HG03432 (cell line): ENCODE measurements around the gene KCTD17.

Source experiments
- ATAC-seq: cut with Tn5 transposase; IDR thresholded peaks from one replicate; pipeline ENCODE4 v1.9.1; 2021; ENCODE audit warnings: mild to moderate bottlenecking, moderate library complexity; ENCODE audit not compliant: unreplicated experiment

KCTD17 gene

DNA sequence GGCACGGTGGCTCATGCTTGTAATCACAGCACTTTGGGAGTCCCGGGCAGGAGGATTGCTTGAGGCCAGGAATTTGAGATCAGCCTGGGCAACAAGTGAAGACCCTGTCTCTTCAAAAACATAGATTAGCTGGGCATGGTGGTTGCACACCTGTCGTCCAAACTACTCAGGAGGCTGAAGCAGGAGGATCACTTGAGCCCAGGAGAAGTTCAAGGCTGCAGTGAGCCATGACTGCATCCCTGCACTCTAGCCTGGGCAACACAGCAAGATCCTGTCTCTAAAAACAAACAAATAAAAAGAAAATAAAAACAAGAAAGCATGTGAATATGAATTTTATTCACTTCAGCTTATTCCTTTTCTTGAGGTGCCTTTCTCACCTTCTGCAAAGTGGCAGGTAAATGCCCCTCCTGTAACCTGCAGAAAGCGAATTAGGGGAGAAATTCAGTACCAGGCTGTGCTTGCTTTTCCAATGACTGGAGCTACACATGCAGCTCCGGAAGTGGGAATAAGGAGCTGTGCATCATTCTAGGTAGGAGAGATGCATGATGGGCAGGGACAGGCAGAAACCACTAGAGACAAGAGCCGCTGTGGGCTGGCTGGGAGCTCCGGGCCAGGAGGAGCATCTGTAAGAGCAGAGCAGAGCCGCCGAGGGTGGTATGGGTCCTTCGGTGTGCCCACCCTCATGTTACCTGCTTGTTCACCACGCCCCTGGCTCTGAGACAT, 14.7 kb upstream of the KCTD17 start:
- ATAC-seq, result no peak

- no peak for ATAC-seq
These were observed 13.9 kb upstream of the KCTD17 start for GRCh38 chr22:37037669-37038068.

- ATAC-seq, result no peak
These were observed 12.1 kb upstream of the KCTD17 start for GRCh38 chr22:37039466-37039865.

- ATAC-seq, result no peak
These were observed 8.2 kb upstream of the KCTD17 start for GRCh38 chr22:37043209-37043827.

- peak; percentile 58 for ATAC-seq
These were observed 7.6 kb upstream of the KCTD17 start for GRCh38 chr22:37043828-37044538.

DNA sequence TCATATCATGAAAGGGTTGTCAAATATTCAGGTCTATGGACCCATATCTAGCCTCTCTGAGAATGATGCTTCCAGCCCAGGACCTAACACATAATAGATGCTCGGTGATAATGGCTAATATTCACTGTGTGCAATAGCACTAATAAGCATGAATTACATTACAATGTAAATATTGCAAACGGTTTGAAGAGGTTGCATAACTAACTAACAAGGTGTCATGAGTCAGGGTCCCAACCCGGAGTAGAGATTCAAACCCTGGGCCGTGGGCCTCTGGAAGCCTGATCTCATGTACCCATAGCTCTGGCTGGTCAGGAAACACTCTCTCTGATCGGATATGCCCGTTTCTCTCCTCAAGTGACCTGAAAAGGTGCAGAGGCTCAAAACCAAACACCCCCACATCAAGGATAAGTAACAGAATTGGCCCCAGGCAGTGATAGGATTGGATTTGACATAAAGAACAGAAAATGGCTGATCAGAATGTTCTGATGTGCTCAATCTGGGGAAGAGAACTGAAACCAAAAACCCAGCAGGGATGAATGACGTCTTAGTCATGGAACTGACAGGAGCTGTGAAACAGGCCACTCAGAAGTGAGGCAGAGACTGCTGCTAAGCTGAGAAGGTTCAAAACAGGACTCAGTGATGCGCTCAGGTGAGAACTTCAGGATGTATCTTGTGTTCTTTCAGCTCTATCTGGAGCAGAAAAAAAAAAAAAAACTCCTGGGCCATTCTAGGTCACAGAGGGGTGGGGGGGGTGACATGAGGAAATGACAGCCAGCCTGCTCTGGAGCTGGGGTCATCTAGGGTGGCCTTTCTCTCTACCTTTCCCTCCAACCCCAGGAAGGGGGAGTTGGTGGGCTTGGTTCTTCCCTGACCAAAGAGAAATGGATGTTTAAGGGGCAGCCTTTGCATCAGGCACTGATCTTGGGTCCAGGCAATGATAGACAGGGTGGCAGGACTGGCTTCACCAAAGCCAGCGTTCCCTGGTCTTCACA, 6.6 kb upstream of the KCTD17 start:
- ATAC-seq, result no peak

- ATAC-seq, result no peak
These were observed 5.6 kb upstream of the KCTD17 start for GRCh38 chr22:37045958-37046357.

DNA sequence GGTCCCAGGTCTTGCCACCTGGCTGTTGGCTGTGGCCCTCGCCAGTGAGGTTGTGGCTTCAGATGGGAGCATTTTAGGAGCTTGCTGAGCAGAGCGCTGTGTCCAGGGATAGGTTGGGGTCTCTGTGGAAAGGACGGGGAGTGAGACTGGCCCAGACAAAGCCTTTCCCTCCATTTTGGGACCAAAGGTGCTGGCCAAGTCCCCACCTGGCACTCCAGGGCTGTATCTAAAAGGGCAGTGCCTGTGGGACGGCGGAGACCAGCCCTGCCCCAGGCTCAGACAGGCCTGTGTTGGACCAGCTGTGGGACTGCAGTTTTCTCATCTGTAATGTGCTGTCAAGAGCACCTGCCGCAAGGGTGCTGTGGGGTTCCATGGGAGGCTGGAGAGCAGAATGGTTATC, 5.0 kb upstream of the KCTD17 start:
- no peak for ATAC-seq

GRCh38 chr22:37047006-37047405, 4.5 kb upstream of the KCTD17 start:
- ATAC-seq, result no peak

DNA sequence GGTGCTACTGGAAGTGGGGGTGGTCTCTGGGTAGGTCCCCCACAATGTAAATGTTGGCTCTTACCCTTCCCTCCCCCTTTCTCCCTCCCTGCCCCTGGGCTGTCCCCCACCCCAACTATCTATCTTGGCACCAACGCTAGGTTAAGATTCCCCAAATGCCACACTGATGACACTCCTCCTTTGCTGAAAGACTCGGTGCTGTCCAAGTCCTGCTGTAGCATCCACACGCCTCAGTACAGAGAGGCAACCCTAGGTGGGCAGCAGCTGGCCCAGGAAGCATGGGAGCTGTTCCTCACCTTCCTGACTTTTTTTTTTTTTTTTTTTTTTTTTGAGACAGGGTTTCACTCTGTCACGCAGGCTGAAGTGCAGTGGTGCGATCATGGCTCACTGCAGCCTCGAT, 3.4 kb upstream of the KCTD17 start:
- ATAC-seq, result no peak

DNA sequence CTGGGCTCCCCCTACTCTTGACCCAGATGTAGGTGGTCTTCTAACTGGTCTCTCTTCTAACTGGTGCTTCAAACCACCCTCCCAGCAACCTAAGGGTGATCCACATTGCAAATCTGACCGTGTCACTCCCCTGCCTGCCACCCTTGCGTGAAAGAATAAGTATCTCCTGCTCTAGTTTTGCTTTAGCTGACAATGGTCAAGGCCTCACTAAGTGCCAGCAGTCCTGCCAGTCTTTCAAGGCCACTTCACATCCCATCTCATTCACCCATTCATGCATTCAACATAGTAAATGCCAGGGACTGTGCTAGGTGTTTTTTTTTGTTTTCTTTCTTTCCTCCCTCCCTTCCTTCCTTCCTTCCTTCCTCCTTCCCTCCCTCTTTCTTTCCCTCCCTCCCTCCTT, 2.3 kb upstream of the KCTD17 start:
- no peak for ATAC-seq

DNA sequence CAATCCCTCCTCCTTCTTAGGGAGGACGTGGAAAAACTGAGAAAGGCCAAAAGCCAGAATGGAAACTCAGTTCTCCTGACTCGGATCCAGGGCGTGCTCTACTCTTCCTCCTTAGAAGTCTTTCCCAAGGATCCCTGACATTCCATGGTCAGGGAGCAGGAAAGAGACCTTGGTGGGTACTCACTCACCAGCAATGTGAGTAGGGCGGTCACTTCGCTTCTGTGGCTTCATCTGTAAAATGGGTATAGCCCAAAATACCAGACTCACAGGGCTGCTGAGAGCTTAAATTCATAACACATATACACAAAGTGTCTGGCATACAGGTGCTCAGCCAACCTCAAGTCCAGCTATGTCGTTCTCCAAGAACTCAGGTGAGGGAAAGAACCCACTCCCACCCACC, 629 bp upstream of the KCTD17 start:
- ATAC-seq, result no peak

DNA sequence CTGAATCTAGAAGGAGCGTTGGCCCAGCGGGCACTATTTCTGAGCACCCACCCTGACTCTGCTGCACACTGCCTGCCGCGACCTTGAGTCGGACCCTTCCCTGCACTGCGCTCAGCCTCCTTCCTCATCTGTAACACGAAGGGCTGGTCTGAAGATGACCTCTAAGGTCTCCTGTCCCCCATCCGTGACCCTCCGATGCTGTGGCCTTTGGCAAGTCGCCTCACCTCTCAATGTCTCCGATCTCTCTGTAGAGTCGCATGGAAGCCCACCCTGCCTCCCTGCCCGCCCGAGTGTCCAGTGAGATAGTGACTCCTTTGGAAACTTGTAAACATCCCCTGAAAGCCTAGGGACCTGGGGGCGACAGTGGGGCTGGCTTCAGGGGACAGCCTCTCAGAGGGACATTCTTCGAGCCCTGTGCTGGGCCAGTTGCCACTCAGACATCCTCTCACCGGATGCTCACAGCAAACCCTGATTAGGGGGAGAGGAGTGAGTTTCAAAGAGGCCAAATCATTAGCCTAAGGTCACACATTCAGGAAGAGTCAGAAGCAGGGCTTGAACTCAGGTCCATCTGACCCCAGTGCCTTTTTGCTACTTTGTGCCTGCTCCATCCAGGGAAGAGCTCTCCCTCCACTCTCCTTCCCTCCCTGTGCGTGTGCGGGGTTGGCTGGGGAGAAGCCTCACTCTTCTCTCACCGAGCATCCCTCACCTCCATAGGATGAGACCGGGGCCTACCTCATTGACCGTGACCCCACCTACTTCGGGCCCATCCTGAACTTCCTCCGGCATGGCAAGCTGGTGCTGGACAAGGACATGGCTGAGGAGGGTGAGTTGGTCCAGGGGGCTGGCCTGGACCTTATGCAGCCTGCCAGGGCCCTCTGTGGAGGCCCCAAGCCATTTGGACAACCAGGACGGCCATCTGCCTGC, 1.1 kb downstream of the KCTD17 start:
- no peak for ATAC-seq

GRCh38 chr22:37053310-37054055, 1.9 kb downstream of the KCTD17 start:
- ATAC-seq, result no peak

GRCh38 chr22:37054056-37054395, 2.5 kb downstream of the KCTD17 start:
- ATAC-seq, result no peak

DNA sequence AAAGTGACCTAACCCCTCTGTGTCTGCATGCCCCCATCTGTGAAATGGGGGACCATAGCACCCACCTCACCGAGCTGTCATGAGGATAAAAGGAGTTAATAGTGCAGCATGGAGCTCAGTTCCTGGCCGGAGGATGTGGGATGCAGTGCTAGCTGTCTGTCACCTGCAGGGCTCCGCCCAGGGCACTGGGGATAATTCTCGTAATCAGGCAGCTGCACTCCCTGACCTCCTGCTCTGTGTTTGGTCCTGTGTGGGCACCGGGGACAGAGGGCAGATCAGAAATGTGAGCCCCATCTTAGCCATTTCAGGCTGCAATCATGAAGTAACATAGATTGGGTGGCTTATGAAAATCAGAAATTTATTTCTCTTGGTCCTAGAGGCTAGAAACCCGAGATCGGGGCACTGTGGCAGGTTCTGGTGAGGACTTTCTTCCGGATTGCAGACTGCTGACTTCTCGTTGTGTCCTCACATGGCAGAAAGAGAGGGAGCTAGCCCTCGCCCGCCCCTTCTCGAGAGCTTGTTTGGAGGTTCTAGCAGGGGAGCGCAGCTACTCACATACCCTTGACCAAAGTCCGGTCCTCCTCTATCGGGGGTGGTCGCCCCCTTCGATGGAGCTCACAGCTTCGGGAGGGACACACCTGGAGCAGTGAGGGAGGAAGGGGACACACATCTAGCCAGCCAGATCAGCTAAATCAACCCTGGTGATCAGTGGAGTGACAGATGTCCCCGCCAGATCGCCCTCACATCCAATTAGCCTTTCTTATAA, 3.2 kb downstream of the KCTD17 start:
- ATAC-seq, result no peak

DNA sequence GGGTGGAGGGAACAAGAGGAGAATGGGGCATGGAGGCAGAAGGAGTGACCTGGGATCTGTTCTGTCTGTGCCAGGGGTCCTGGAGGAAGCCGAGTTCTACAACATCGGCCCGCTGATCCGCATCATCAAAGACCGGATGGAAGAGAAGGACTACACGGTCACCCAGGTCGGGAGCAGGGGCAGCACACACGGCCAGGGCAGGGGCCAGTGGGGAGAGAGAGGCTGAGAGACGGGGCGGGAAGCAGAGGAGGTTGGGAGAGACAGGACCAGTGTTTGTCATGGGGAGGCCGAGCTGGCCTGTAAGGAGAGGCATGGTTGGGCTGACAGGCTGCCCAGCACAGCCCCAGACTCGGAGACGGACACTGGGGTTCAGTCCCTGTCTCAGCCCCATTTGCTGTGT, 4.7 kb downstream of the KCTD17 start:
- no peak for ATAC-seq

GRCh38 chr22:37057226-37057625, 5.7 kb downstream of the KCTD17 start:
- ATAC-seq, result no peak
